GM12874 (cell line): ENCODE data around the gene DOCK1.

Experiments used
- CTCF ChIP-seq: IDR thresholded peaks from 2 replicates; pipeline ENCODE4 v1.5.1; 2011; ENCODE audit warnings: low read depth, mild to moderate bottlenecking, control low read depth, low read length, moderate library complexity; ENCODE audit not compliant: insufficient read depth

Gene DOCK1

GRCh38 chr10:127376071-127376470 is 470.8 kb downstream of the DOCK1 start:
- no peak for TF ChIP-seq CTCF

- TF ChIP-seq CTCF = no peak
Observed at GRCh38 chr10:127378628-127379027, 473.4 kb downstream of the DOCK1 start.

GRCh38 chr10:127384532-127384931 is 479.3 kb downstream of the DOCK1 start:
- TF ChIP-seq CTCF = no peak

GRCh38 chr10:127385066-127385465 is 479.8 kb downstream of the DOCK1 start:
- TF ChIP-seq CTCF = no peak

GRCh38 chr10:127386606-127387327 is 481.5 kb downstream of the DOCK1 start:
- TF ChIP-seq CTCF = no peak

- TF ChIP-seq CTCF = no peak
Observed at GRCh38 chr10:127391875-127392274, 486.6 kb downstream of the DOCK1 start.

- TF ChIP-seq CTCF = no peak
Observed at GRCh38 chr10:127392351-127393235, 487.4 kb downstream of the DOCK1 start.
